Measurements from ENCODE around the gene F2R. TPM values are rescaled to one million over a fixed set of nuclear protein-coding genes. Genes with fewer than 3 reads are reported as not detected.

F2R gene
- total and polyA plus RNA-seq, 10 donors = 4.7 to 128 (median 70.8) TPM

DNA sequence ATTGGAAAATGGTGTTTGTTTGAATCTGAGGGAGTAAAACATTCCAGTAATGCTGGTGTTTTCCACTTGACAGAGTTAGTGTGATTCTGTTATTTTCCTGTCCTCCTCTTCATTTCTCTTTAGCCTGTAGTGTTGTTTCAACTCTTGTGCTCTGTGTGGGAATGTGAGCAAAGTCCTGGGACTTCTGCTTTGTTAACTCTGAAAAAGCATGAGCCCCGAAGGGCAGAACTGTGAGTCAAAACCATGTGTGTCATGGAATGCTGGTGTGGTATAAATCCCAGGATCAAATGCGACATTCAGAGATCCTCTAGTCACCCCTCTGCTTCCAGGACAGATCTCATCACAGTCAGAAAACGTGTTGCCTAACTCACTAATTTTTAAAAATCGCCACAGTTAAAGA lies 8.9 kb downstream of the F2R start:
- H3K27ac ChIP-seq = peak overlapping the region; percentile 29 to 92 (median 60)

DNA sequence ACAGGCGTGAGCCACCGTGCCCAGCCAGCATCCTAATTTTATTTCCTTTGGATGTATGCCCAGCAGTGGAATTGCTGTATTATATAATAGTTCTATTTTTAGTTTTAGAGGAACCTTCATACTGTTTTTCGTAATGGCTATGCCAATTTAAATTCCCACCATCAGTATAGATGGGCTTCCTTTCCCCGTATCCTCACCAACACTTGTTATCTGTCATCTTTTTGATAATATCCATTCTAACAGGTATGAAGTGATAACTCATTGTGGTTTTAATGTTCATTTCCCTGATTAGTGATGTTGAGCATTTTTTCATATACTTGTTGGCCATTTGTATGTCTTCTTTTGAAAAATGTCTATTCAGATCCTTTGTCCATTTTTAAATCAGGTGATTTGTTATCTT lies 13.0 kb downstream of the F2R start:
- DNase-seq = no peak
- H3K9me3 ChIP-seq = peaks cover 0 to 38% (median 26%) of the 10 kb centered on the region in 8 donors
- H3K4me1 ChIP-seq = peaks cover 0 to 37% (median 14%) of the 10 kb centered on the region in 6 donors
- H3K4me3 ChIP-seq = no peak overlapping the region
- intact Hi-C loops (cut with DNase I; ENCODE audit: low total_unique reads) = no loop called here
- H3K27ac ChIP-seq = no peak overlapping the region
- TF ChIP-seq POLR2A (IDR thresholded peaks at IDR 0.05) (no peak), POLR2AphosphoS5 (IDR thresholded peaks at IDR 0.05) (no peak)
- TF ChIP-seq, protein P1, sequence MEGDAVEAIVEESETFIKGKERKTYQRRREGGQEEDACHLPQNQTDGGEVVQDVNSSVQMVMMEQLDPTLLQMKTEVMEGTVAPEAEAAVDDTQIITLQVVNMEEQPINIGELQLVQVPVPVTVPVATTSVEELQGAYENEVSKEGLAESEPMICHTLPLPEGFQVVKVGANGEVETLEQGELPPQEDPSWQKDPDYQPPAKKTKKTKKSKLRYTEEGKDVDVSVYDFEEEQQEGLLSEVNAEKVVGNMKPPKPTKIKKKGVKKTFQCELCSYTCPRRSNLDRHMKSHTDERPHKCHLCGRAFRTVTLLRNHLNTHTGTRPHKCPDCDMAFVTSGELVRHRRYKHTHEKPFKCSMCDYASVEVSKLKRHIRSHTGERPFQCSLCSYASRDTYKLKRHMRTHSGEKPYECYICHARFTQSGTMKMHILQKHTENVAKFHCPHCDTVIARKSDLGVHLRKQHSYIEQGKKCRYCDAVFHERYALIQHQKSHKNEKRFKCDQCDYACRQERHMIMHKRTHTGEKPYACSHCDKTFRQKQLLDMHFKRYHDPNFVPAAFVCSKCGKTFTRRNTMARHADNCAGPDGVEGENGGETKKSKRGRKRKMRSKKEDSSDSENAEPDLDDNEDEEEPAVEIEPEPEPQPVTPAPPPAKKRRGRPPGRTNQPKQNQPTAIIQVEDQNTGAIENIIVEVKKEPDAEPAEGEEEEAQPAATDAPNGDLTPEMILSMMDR (IDR thresholded peaks at IDR 0.05 in 8 of 11, conservative IDR thresholded peaks at IDR 0.05 in 3 of 11) = no peak
- peaks cover 0 to 38% (median 12%) of the 10 kb centered on the region in 6 donors for H3K36me3 ChIP-seq
- 74 to 89% (median 76%) methylated on average over 4 of the region's 4 CpGs for WGBS, 5 donors
- no peaks in the 10 kb centered on the region for H3K27me3 ChIP-seq (replicated peaks in 1 of 7)

More for the DNA sequence above, 8.9 kb downstream of the F2R start:
- Histone ChIP-seq H3K4me3 (no peak overlapping the region), H3K9me3 (peaks cover 0 to 27% (median 17%) of the 10 kb centered on the region in 8 donors), H3K4me1 (peaks cover 11 to 56% (median 45%) of the 10 kb centered on the region in 6 donors), H3K36me3 (peaks cover 0 to 10% (median under 1%) of the 10 kb centered on the region in 6 donors), H3K27me3 (replicated peaks in 1 of 7) (no peaks in the 10 kb centered on the region)
- TF ChIP-seq POLR2AphosphoS5 (IDR thresholded peaks at IDR 0.05) = no peak
- TF ChIP-seq POLR2A (IDR thresholded peaks at IDR 0.05) = no peak
- TF ChIP-seq, protein P1 (IDR thresholded peaks at IDR 0.05 in 8 of 11, conservative IDR thresholded peaks at IDR 0.05 in 3 of 11) = no peak
- no peak for DNase-seq
- intact Hi-C loops (cut with DNase I; ENCODE audit: low total_unique reads) = no loop called here
- WGBS, 5 donors = 61 to 81% (median 67%) methylated on average over 4 of the region's 4 CpGs

DNA sequence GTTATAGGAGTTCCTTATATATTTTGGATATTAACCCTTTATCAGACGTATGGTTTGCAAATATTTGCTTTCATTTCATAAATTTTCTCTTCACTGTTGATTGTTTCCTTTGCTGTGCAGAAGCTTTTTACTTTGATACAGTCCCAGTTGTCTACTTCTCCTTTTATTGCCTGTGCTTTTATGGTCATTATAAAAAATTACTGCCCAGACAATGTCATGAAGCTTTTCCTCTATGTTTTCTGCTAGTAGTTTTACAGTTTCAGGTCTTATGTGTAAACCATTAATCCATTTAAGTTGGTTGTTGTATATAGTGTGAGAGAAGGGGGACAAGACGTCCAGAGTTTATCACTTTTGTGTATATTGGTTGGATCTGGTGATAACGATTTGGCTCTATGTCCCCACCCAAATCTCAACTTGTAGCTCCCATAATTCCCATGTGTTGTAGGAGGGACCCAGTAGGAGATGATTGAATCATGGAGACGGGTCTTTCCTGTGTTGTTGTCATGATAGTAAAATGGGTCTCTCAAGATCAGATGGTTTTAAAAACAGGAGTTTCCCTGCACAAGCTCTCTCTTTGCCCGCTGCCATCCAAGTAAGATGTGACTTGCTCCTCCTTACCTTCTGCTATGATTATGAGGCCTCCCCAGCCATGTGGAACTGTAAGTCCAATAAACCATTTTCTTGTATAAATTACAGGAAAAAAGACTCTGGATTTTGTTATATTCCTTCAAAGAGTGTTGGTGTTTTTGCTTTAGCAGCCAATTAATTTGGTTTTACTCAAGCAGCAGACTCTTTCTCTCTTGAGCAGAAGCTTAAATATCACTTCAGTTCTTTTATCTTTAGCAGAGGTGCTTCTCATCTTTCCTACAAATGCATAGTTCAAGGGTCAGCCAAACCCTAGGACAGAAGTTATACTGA lies 13.7 kb downstream of the F2R start:
- TF ChIP-seq POLR2A (IDR thresholded peaks at IDR 0.05) = no peak
- peak overlapping the region in 1 of 8 donors; percentile 79 for H3K27ac ChIP-seq
- WGBS, 5 donors = 93 to 98% (median 94%) methylated on average over 5 of the region's 5 CpGs
- no peak for DNase-seq
- peaks cover 0 to 38% (median 10%) of the 10 kb centered on the region in 6 donors for H3K4me1 ChIP-seq
- H3K27me3 ChIP-seq (replicated peaks in 1 of 7) = no peaks in the 10 kb centered on the region
- peaks cover 0 to 45% (median 12%) of the 10 kb centered on the region in 6 donors for H3K36me3 ChIP-seq
- intact Hi-C loops (cut with DNase I; ENCODE audit: low total_unique reads) = no loop called here
- peaks cover 0 to 38% (median 26%) of the 10 kb centered on the region in 8 donors for H3K9me3 ChIP-seq
- H3K4me3 ChIP-seq = no peak overlapping the region

DNA sequence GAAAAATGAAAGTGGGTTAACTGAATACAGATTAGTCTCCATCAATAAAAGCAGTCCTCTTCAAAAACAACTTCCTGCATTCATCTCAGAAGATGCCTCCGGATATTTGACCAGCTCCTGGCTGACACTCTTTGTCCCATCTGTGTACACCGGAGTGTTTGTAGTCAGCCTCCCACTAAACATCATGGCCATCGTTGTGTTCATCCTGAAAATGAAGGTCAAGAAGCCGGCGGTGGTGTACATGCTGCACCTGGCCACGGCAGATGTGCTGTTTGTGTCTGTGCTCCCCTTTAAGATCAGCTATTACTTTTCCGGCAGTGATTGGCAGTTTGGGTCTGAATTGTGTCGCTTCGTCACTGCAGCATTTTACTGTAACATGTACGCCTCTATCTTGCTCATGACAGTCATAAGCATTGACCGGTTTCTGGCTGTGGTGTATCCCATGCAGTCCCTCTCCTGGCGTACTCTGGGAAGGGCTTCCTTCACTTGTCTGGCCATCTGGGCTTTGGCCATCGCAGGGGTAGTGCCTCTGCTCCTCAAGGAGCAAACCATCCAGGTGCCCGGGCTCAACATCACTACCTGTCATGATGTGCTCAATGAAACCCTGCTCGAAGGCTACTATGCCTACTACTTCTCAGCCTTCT lies 16.6 kb downstream of the F2R start:
- Histone ChIP-seq H3K27me3 (replicated peaks in 1 of 7) (no peaks in the 10 kb centered on the region), H3K4me1 (peaks cover 11 to 54% (median 21%) of the 10 kb centered on the region in 6 donors), H3K9me3 (peaks cover 0 to 32% (median 26%) of the 10 kb centered on the region in 8 donors), H3K27ac (peak overlapping the region in 7 of 8 donors; percentile 6 to 86 (median 70)), H3K36me3 (peaks cover 0 to 41% (median 12%) of the 10 kb centered on the region in 6 donors), H3K4me3 (peak overlapping the region in 1 of 8 donors; percentile 30)
- 68 to 91% (median 80%) methylated on average over 15 of the region's 15 CpGs for WGBS, 5 donors
- intact Hi-C loops (cut with DNase I; ENCODE audit: low total_unique reads) = no loop called here
- no peak for DNase-seq
- TF ChIP-seq POLR2A (IDR thresholded peaks at IDR 0.05) (no peak), POLR2AphosphoS5 (IDR thresholded peaks at IDR 0.05) (peak in 1 of 3 donors; percentile 30)
